HTR-8/SVneo (cell line): ENCODE measurements around the gene TRIM49C.
"Not testable (repeated sequence)": the region's sequence is repeated elsewhere in the genome, so short reads cannot be mapped to it uniquely, and the experiment has no call there.

Experiments
- DNase-seq: peaks from one replicate; pipeline ENCODE4 v3.0.0; 2011; ENCODE audit warnings: low spot score, mixed read lengths; ENCODE audit not compliant: insufficient read length
- FAIRE-seq: peaks from 2 replicates; lab custom pipeline; 2011; peaks lifted over from hg19 to GRCh38; lab: Jason Lieb, UNC

Gene TRIM49C

GRCh38 chr11:90030806-90031205 is at the start of gene TRIM49C:
TRIM49C (plus strand) TSS chr11:90031106; CDS start chr11:90035212, 4,106 bp downstream.
- not testable (repeated sequence) for FAIRE-seq, DNase-seq

GRCh38 chr11:90024184-90024583 is 6.7 kb upstream of the TRIM49C start:
- FAIRE-seq, DNase-seq: not testable (repeated sequence)

- not testable (repeated sequence) for DNase-seq, FAIRE-seq
Observed at GRCh38 chr11:90051591-90052209, 20.8 kb downstream of the TRIM49C start.

- DNase-seq, FAIRE-seq: not testable (repeated sequence)
Observed at GRCh38 chr11:90052311-90052710, 21.4 kb downstream of the TRIM49C start.

- not testable (repeated sequence) for FAIRE-seq
Observed at GRCh38 chr11:90053545-90053944, 22.6 kb downstream of the TRIM49C start.

GRCh38 chr11:90085650-90086049 is 54.7 kb downstream of the TRIM49C start, which contains the start of gene UBTFL1:
UBTFL1 (plus strand) TSS chr11:90085950; CDS start chr11:90085950, 0 bp downstream.
- FAIRE-seq, DNase-seq: not testable (repeated sequence)

More at GRCh38 chr11:90053545-90053944, 22.6 kb downstream of the TRIM49C start:
- not testable (repeated sequence) for DNase-seq

GRCh38 chr11:90088731-90089130 is 57.8 kb downstream of the TRIM49C start:
- FAIRE-seq, DNase-seq: not testable (repeated sequence)
